ENCODE measurements around the gene PRSS53.

GRCh38 chr16:31078597-31079341 is 10.0 kb downstream of the PRSS53 start:
- TF ChIP-seq, protein P1, sequence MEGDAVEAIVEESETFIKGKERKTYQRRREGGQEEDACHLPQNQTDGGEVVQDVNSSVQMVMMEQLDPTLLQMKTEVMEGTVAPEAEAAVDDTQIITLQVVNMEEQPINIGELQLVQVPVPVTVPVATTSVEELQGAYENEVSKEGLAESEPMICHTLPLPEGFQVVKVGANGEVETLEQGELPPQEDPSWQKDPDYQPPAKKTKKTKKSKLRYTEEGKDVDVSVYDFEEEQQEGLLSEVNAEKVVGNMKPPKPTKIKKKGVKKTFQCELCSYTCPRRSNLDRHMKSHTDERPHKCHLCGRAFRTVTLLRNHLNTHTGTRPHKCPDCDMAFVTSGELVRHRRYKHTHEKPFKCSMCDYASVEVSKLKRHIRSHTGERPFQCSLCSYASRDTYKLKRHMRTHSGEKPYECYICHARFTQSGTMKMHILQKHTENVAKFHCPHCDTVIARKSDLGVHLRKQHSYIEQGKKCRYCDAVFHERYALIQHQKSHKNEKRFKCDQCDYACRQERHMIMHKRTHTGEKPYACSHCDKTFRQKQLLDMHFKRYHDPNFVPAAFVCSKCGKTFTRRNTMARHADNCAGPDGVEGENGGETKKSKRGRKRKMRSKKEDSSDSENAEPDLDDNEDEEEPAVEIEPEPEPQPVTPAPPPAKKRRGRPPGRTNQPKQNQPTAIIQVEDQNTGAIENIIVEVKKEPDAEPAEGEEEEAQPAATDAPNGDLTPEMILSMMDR (conservative IDR thresholded peaks at IDR 0.05; ENCODE audit: low read depth, low read length), result no peak
- no peak for TF ChIP-seq EZH2 (IDR thresholded peaks at IDR 0.05; ENCODE audit: low read length, unreplicated experiment)
- no peak for TF ChIP-seq EZH2phosphoT487 (IDR thresholded peaks at IDR 0.05; ENCODE audit: borderline replicate concordance, low read length)
